PC-9 (cell line): ENCODE results near the gene ZNF169. TPM values are rescaled to one million over a fixed set of nuclear protein-coding genes. Genes with fewer than 3 reads are reported as not detected.

Experiments
- BruUV-seq: library from RNA; stranded (reverse); fragments of 400-500 nt; replicated peaks from 2 replicates; lab custom pipeline; 2021; lab: Mats Ljungman, UMichigan
- CTCF ChIA-PET: fragments of 300-600 bp; sonication (Branson Sonifier 250); formaldehyde crosslinking; loops from one replicate; lab custom pipeline; 2022; ENCODE audit warnings: antibody characterized with exemption; lab: Charles Lee
- POLR2A ChIA-PET: fragments of 300-600 bp; sonication (Branson Sonifier 250); formaldehyde crosslinking; loops from one replicate; lab custom pipeline; 2022; ENCODE audit warnings: antibody characterized with exemption; ENCODE audit not compliant: unreplicated experiment; lab: Charles Lee
- DNase-seq, 2 experiments: peaks; one replicate each; pipeline versions ENCODE4 v3.0.0 to v3.0.0-alpha.2; 2015 to 2022; ENCODE audit warnings: mixed read lengths in 1 of 2
- H2AFZ ChIP-seq: fragments of 200-600 bp; sonication (generic); 2 replicates; pipeline ENCODE4 v1.8.1; 2017; ENCODE audit warnings: antibody characterized with exemption
- H3F3A ChIP-seq: fragments of 200-600 bp; sonication (generic); 2 replicates; pipeline ENCODE4 v1.8.1; 2017; ENCODE audit warnings: antibody characterized with exemption, mild to moderate bottlenecking, low read depth; ENCODE audit not compliant: insufficient read depth
- H3K27ac ChIP-seq: fragments of 200-600 bp; sonication (generic); 2 replicates; pipeline ENCODE4 v1.6.1; 2016; ENCODE audit warnings: mixed run types
- H3K27me3 ChIP-seq: fragments of 200-600 bp; sonication (generic); 2 replicates; pipeline ENCODE4 v1.6.1; 2016; ENCODE audit warnings: low read depth, mixed run types; ENCODE audit not compliant: insufficient read depth
- H3K36me3 ChIP-seq: fragments of 200-600 bp; sonication (generic); 2 replicates; pipeline ENCODE4 v1.6.1; 2016; ENCODE audit warnings: low read depth, mixed run types
- H3K4me1 ChIP-seq: fragments of 200-600 bp; sonication (generic); replicated peaks from 2 replicates; pipeline ENCODE4 v1.6.1; 2016; ENCODE audit warnings: mixed run types; ENCODE audit not compliant: insufficient read depth
- H3K4me2 ChIP-seq: fragments of 200-600 bp; sonication (generic); 2 replicates; pipeline ENCODE4 v1.6.1; 2017; ENCODE audit warnings: mixed run types
- H3K4me3 ChIP-seq: fragments of 200-600 bp; sonication (generic); 2 replicates; pipeline ENCODE4 v1.6.1; 2016; ENCODE audit warnings: mixed run types
- H3K79me2 ChIP-seq: fragments of 200-600 bp; sonication (generic); 2 replicates; pipeline ENCODE4 v1.6.1; 2017; ENCODE audit warnings: low read depth, mixed run types
- H3K9me2 ChIP-seq: fragments of 200-600 bp; sonication (generic); 2 replicates; pipeline ENCODE4 v1.8.1; 2017; ENCODE audit warnings: mild to moderate bottlenecking; ENCODE audit not compliant: insufficient read depth
- H3K9me3 ChIP-seq: fragments of 200-600 bp; sonication (generic); 2 replicates; pipeline ENCODE4 v1.8.1; 2016; ENCODE audit warnings: low read depth; ENCODE audit not compliant: insufficient read depth
- H4K20me1 ChIP-seq: fragments of 200-600 bp; sonication (generic); 2 replicates; pipeline ENCODE4 v1.8.1; 2017; ENCODE audit not compliant: insufficient read depth
- CTCF ChIP-seq: fragments of 200-600 bp; sonication (generic); conservative IDR thresholded peaks from 2 replicates; pipeline ENCODE4 v1.6.1; 2017; ENCODE audit warnings: mixed run types, antibody characterized with exemption, mild to moderate bottlenecking, moderate library complexity
- EZH2 ChIP-seq: fragments of 200-600 bp; sonication (generic); IDR thresholded peaks from 2 replicates; pipeline ENCODE4 v1.8.0; 2017; ENCODE audit warnings: antibody characterized with exemption, low read depth
- intact Hi-C: fragments of 100-400 bp; cut with micrococcal nuclease; formaldehyde crosslinking; loops from one replicate; pipeline ENCODE4 v1.10.0; 2022; ENCODE audit not compliant: unreplicated experiment
- total RNA-seq: library from RNA; stranded (reverse); gene quantifications from 2 replicates; pipeline ENCODE4 v1.2.3, GENCODE V29; 2021

Gene ZNF169
- total RNA-seq, 1 experiment from 2014 or later: 8.5 TPM

GRCh38 chr9:94298949-94299599 is 40.0 kb downstream of the ZNF169 start:
- H4K20me1 ChIP-seq: no peaks in the 10 kb centered on the region
- CTCF ChIA-PET: interaction anchor here (0.7 kb wide), 1 partner anchor 131 kb away, joined by 3 read pairs; no protein-coding TSS in a partner anchor
- no peaks in the 10 kb centered on the region for H3K9me2 ChIP-seq
- no peak for TF ChIP-seq CTCF
- TF ChIP-seq EZH2: no peak
- no peak overlapping the region for H3K4me2 ChIP-seq
- H3K79me2 ChIP-seq: no peaks in the 10 kb centered on the region
- H2AFZ ChIP-seq: no peak overlapping the region
- POLR2A ChIA-PET: no interaction called here
- no peaks in the 10 kb centered on the region for H3K27me3 ChIP-seq
- no peaks in the 10 kb centered on the region for H3F3A ChIP-seq
- H3K4me1 ChIP-seq: no peaks in the 10 kb centered on the region
- H3K4me3 ChIP-seq: no peak overlapping the region
- H3K36me3 ChIP-seq: no peaks in the 10 kb centered on the region
- intact Hi-C loops: no loop called here
- H3K9me3 ChIP-seq: no peaks in the 10 kb centered on the region
- BruUV-seq: no TSS peak
- no peak overlapping the region for H3K27ac ChIP-seq
- no peak for DNase-seq

- Histone ChIP-seq H3K36me3 (no peaks in the 10 kb centered on the region), H4K20me1 (no peaks in the 10 kb centered on the region), H3K9me2 (no peaks in the 10 kb centered on the region), H3K4me3 (no peak overlapping the region), H3K9me3 (no peaks in the 10 kb centered on the region), H3K4me2 (no peak overlapping the region), H3K27me3 (no peaks in the 10 kb centered on the region), H3F3A (no peaks in the 10 kb centered on the region), H3K79me2 (no peaks in the 10 kb centered on the region), H3K27ac (no peak overlapping the region), H3K4me1 (no peaks in the 10 kb centered on the region), H2AFZ (no peak overlapping the region)
- no peak for DNase-seq
- CTCF ChIA-PET: no interaction called here
- no peak for TF ChIP-seq EZH2
- no peak for TF ChIP-seq CTCF
- no TSS peak for BruUV-seq
- POLR2A ChIA-PET: no interaction called here
- intact Hi-C loops: no loop called here
Observed at GRCh38 chr9:94300470-94301301, 41.6 kb downstream of the ZNF169 start.

- Histone ChIP-seq H3K27me3 (no peaks in the 10 kb centered on the region), H3K9me2 (no peaks in the 10 kb centered on the region), H4K20me1 (no peaks in the 10 kb centered on the region), H3K79me2 (no peaks in the 10 kb centered on the region), H3K4me3 (no peak overlapping the region), H3K36me3 (no peaks in the 10 kb centered on the region), H3K4me1 (no peaks in the 10 kb centered on the region), H3K9me3 (no peaks in the 10 kb centered on the region), H3K4me2 (no peak overlapping the region), H3K27ac (no peak overlapping the region), H2AFZ (no peak overlapping the region), H3F3A (no peaks in the 10 kb centered on the region)
- ChIA-PET POLR2A (no interaction called here), CTCF (no interaction called here)
- no TSS peak for BruUV-seq
- TF ChIP-seq CTCF (no peak), EZH2 (no peak)
- DNase-seq: no peak
- intact Hi-C loops: no loop called here
Observed at GRCh38 chr9:94301583-94301982, 42.5 kb downstream of the ZNF169 start.
